Activated CD4-positive, alpha-beta T cell treated with anti-CD3 and anti-CD28 coated beads, Interleukin-2, amount 10 ng/mL, durations not matched to agents 7 days and 5 days (primary cell): ENCODE measurements around the gene GUCY1A2. TPM values are rescaled to one million over a fixed set of nuclear protein-coding genes. Genes with fewer than 3 reads are reported as not detected.

ENCODE experiments used
- CTCF ChIA-PET: fragments of 350-600 bp; sonication (Branson Sonifier 250); formaldehyde crosslinking; loops from one replicate; lab custom pipeline; 2021; ENCODE audit warnings: antibody characterized with exemption; lab: Charles Lee
- POLR2A ChIA-PET: fragments of 350-600 bp; sonication (Branson Sonifier 250); formaldehyde crosslinking; loops from one replicate; lab custom pipeline; 2021; ENCODE audit warnings: antibody characterized with exemption; lab: Charles Lee
- DNase-seq: peaks from one replicate; pipeline ENCODE4 v3.0.0-alpha.2; 2020
- H3K27ac Mint-ChIP-seq: one replicate; pipeline ENCODE4 v1.8.0; 2021; ENCODE audit warnings: mild to moderate bottlenecking, moderate library complexity, mixed read lengths
- H3K27me3 Mint-ChIP-seq: one replicate; pipeline ENCODE4 v1.8.0; 2021; ENCODE audit warnings: mixed read lengths
- H3K36me3 Mint-ChIP-seq: one replicate; pipeline ENCODE4 v1.8.0; 2021; ENCODE audit warnings: low read depth, mixed read lengths
- H3K4me1 Mint-ChIP-seq: one replicate; pipeline ENCODE4 v1.8.0; 2021; ENCODE audit warnings: mixed read lengths
- H3K4me3 Mint-ChIP-seq: one replicate; pipeline ENCODE4 v1.8.0; 2021; ENCODE audit warnings: mild to moderate bottlenecking, moderate library complexity, mixed read lengths
- H3K9me3 Mint-ChIP-seq: one replicate; pipeline ENCODE4 v1.8.0; 2021; ENCODE audit warnings: mixed read lengths
- total RNA-seq, 2 experiments: library from RNA; stranded (reverse); gene quantifications; one replicate each; pipeline ENCODE4 v1.2.3, GENCODE V29; 2021

The GUCY1A2 gene
- total RNA-seq, 2 experiments from 2014 or later: not detected

DNA sequence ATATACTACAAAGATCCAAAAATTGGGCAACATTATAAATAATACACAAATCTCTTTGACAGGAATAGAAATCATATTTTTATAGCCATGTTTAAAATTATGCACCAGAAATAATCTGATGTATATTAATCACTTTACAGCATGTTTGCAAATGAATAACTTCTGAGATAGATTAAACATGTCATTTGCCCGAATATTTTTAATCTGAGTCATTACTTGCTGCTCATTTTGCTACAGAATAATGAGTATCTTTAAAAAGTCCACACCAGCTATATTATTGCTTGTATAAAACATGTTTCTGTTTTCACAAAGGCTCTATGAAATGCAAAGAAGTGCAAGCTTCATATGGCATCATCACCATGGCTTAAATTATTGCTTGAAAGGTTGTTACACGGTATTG lies 336.8 kb downstream of the GUCY1A2 start:
- no peak for DNase-seq
- no peaks in the 10 kb centered on the region for H3K36me3 Mint-ChIP-seq
- H3K4me3 Mint-ChIP-seq: no peak overlapping the region
- CTCF ChIA-PET: interaction anchor here (1.5 kb wide), 1 partner anchor 12 kb away, joined by 4 read pairs; no protein-coding TSS in a partner anchor
- H3K27me3 Mint-ChIP-seq: no peaks in the 10 kb centered on the region
- H3K4me1 Mint-ChIP-seq: no peaks in the 10 kb centered on the region
- H3K9me3 Mint-ChIP-seq: no peaks in the 10 kb centered on the region
- H3K27ac Mint-ChIP-seq: no peak overlapping the region
- POLR2A ChIA-PET: no interaction called here

DNA sequence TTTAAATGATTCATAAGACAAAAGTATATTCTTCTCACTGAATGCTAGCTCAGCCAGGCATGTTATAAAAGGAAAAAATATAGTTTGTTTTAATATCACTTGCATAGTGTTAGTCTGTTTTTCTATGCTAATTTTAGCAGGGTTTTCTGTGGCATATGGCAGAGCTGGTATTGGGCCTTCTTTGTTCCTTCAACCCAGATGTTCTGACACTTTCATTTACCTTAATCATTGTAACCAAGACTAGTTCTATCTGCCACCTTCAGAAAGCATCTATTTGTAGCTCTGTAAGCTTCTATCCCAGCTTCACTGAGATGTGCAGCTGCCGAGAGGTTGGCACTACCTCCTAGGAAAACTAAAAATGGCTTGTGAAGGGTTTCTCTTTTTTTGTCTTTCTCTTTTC lies 338.7 kb downstream of the GUCY1A2 start:
- ChIA-PET CTCF (no interaction called here), POLR2A (no interaction called here)
- Mint-ChIP-seq H3K4me1 (no peaks in the 10 kb centered on the region), H3K4me3 (no peak overlapping the region), H3K27me3 (no peaks in the 10 kb centered on the region), H3K27ac (no peak overlapping the region), H3K36me3 (no peaks in the 10 kb centered on the region), H3K9me3 (no peaks in the 10 kb centered on the region)
- no peak for DNase-seq

DNA sequence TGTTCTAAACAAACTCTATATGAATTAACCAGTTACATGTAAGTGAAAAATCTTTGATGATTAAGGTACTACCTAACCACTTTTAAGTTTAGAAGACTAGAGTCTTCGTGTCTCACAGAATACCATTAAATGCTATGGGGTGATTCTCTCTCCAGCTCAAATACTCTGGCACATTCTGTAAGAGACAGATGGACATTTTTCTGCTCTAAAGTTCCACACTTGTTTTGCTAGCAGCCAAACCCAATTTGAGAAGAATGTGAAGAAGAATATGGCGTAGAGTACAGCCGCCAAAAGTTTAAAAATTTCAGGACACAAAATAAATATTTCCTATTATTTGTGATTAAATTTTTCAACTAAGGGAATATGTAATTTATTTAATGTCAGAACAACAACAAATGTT lies 339.1 kb downstream of the GUCY1A2 start:
- CTCF ChIA-PET: no interaction called here
- H3K9me3 Mint-ChIP-seq: no peaks in the 10 kb centered on the region
- no peaks in the 10 kb centered on the region for H3K4me1 Mint-ChIP-seq
- H3K27ac Mint-ChIP-seq: no peak overlapping the region
- H3K27me3 Mint-ChIP-seq: no peaks in the 10 kb centered on the region
- DNase-seq: no peak
- no peak overlapping the region for H3K4me3 Mint-ChIP-seq
- no peaks in the 10 kb centered on the region for H3K36me3 Mint-ChIP-seq
- POLR2A ChIA-PET: no interaction called here

DNA sequence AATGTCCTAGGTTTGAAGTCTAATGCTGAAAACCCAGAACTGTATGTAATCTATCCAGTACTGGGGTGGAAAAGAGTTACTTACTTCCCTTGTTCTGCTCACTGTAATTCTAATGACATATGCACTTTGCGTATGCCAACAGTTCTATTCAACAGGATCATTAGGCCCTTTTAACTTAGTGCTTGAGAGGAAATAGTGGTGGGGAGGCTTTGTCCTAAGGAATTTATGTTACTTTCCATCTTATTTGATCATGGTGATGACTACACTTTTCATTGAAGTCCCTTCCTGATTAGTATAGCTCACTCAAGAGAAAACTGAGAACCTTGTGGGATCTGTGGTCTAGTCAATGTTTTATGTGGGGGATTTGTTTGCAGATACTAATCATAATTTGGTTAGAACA lies 348.2 kb downstream of the GUCY1A2 start:
- Mint-ChIP-seq H3K4me3 (no peak overlapping the region), H3K27ac (no peak overlapping the region), H3K9me3 (peaks cover 5% of the 10 kb centered on the region), H3K4me1 (no peaks in the 10 kb centered on the region), H3K27me3 (no peaks in the 10 kb centered on the region), H3K36me3 (no peaks in the 10 kb centered on the region)
- ChIA-PET CTCF (interaction anchor here (1.2 kb wide), 1 partner anchor 11 kb away, joined by 4 read pairs; no protein-coding TSS in a partner anchor), POLR2A (no interaction called here)
- DNase-seq: no peak

DNA sequence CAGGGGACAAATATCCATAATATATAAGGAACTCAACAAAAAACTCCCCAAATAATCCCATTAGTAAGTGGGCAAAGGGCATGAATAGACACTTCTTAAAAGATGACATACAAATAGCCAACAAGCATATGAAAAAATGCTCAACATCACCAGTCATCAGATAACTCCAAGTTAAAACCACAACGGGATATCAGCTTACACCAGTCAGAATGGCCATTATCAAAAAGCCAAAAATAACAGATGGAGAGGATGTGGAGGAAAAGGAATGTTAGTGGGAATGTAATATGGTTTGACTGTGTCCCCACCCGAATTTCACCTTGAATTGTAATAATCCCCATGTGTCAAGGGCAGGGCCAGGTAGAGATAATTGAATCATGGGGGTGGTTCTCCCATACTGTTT lies 350.1 kb downstream of the GUCY1A2 start:
- ChIA-PET POLR2A (no interaction called here), CTCF (no interaction called here)
- H3K4me1 Mint-ChIP-seq: no peaks in the 10 kb centered on the region
- no peak overlapping the region for H3K27ac Mint-ChIP-seq
- H3K36me3 Mint-ChIP-seq: no peaks in the 10 kb centered on the region
- peaks cover 6% of the 10 kb centered on the region for H3K9me3 Mint-ChIP-seq
- DNase-seq: no peak
- H3K4me3 Mint-ChIP-seq: no peak overlapping the region
- H3K27me3 Mint-ChIP-seq: no peaks in the 10 kb centered on the region

DNA sequence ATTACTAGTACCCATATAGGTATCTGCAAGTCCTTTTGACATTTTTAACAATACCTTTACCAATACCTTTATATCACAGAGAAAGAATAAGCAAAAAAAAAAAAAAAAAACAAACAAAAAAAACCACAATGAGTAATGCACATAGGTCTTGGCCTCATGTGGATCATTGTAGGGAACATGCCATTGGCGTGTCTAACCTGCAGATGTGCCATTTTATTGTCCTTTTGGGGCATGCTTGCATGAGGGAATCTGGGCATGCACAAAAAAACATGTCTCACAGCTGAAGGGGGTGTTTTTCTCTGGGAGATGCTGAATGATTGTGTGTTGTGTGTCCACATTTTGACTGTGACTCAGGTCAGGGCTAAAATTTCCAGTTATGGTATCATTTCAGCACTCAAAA lies 361.6 kb downstream of the GUCY1A2 start:
- ChIA-PET POLR2A (no interaction called here), CTCF (interaction anchor here (0.6 kb wide), 1 partner anchor 413 kb away, joined by 3 read pairs; no protein-coding TSS in a partner anchor)
- Mint-ChIP-seq H3K36me3 (no peaks in the 10 kb centered on the region), H3K4me1 (no peaks in the 10 kb centered on the region), H3K4me3 (no peak overlapping the region), H3K27ac (no peak overlapping the region), H3K27me3 (no peaks in the 10 kb centered on the region), H3K9me3 (no peaks in the 10 kb centered on the region)
- no peak for DNase-seq

DNA sequence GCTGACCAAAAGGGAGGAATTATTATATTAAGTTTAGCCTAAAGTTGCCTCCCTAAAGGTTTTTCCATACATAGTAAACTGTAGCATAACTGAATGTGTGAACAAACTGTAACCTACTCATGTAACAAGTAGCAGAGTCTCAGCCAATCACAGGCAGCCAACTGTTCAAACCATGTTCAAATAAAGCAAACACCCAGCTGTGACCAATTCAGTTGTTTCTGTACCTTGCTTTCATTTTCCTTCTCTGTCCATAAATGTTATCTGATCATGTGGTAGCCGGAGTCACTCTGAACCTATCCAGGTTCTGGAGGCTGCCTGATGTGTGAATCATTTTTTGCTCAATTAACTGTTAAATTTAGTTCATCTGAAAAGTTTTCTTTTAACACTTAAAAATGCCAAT lies 373.5 kb downstream of the GUCY1A2 start:
- no peaks in the 10 kb centered on the region for H3K36me3 Mint-ChIP-seq
- peaks cover 7% of the 10 kb centered on the region for H3K9me3 Mint-ChIP-seq
- H3K27me3 Mint-ChIP-seq: no peaks in the 10 kb centered on the region
- no peak for DNase-seq
- H3K4me3 Mint-ChIP-seq: no peak overlapping the region
- H3K4me1 Mint-ChIP-seq: no peaks in the 10 kb centered on the region
- H3K27ac Mint-ChIP-seq: no peak overlapping the region
- CTCF ChIA-PET: no interaction called here
- POLR2A ChIA-PET: no interaction called here

DNA sequence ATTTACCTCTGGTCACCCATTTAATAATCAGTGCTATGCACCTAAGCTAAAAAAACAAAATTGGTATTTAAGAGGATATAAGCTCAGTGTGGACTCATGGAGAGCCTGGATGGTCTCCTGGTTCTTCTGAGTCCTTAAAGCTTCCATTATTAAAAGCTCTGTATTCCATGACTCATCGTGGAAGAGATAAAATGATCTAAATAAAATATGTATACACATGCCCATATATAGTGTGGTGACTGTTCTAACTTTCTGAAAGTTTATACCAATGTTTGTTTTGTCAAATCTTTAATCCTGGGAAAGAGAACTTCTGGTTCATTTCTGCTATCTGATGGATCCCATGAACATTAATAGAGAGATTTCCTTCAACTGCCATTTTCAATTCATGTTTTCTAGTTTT lies 375.9 kb downstream of the GUCY1A2 start:
- Mint-ChIP-seq H3K36me3 (no peaks in the 10 kb centered on the region), H3K27me3 (no peaks in the 10 kb centered on the region), H3K4me1 (no peaks in the 10 kb centered on the region), H3K4me3 (no peak overlapping the region), H3K9me3 (peaks cover 6% of the 10 kb centered on the region), H3K27ac (no peak overlapping the region)
- ChIA-PET POLR2A (no interaction called here), CTCF (no interaction called here)
- DNase-seq: no peak

DNA sequence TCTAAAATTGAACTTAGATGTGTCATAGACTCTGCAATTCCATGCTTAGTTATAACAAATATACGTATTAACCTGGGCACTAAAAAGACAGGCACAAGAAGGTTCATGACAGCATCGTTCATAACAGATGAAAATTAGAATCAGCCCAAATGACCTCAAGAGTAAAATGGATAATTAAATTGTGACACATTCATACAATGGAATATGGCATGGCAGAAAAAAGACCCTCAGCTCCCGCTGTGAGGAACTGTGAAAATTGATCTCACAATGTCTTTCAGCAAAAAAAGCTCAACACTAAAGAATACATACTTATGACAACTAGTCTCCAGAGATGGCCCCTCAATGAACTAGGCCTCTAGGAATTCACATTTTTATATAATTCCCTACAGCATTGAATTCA lies 386.0 kb downstream of the GUCY1A2 start:
- ChIA-PET CTCF (no interaction called here), POLR2A (no interaction called here)
- no peaks in the 10 kb centered on the region for H3K4me1 Mint-ChIP-seq
- no peak overlapping the region for H3K27ac Mint-ChIP-seq
- no peak overlapping the region for H3K4me3 Mint-ChIP-seq
- H3K9me3 Mint-ChIP-seq: peaks cover 17% of the 10 kb centered on the region
- DNase-seq: no peak
- no peaks in the 10 kb centered on the region for H3K27me3 Mint-ChIP-seq
- no peaks in the 10 kb centered on the region for H3K36me3 Mint-ChIP-seq

DNA sequence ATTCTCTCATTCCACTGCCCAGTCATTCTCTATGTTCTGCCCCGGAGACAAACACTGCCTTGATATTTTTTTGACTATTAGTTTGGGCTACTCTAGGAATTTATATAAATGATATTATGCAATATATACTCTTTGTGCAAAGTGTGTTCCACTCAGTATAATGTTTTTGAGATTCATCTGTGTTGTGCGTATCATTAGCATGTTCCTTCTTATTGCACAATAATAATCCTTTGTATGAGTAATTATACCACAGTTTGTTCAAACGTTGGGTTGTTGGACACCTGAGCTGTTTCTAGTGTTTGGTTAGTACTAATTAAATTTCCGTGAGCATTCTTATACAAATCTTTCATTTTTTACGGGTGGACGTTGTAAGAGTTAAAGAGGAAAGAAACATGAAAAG lies 390.6 kb downstream of the GUCY1A2 start:
- Mint-ChIP-seq H3K9me3 (peaks cover 17% of the 10 kb centered on the region), H3K4me1 (no peaks in the 10 kb centered on the region), H3K4me3 (no peak overlapping the region), H3K36me3 (no peaks in the 10 kb centered on the region), H3K27me3 (no peaks in the 10 kb centered on the region), H3K27ac (no peak overlapping the region)
- no peak for DNase-seq
- ChIA-PET POLR2A (no interaction called here), CTCF (no interaction called here)

DNA sequence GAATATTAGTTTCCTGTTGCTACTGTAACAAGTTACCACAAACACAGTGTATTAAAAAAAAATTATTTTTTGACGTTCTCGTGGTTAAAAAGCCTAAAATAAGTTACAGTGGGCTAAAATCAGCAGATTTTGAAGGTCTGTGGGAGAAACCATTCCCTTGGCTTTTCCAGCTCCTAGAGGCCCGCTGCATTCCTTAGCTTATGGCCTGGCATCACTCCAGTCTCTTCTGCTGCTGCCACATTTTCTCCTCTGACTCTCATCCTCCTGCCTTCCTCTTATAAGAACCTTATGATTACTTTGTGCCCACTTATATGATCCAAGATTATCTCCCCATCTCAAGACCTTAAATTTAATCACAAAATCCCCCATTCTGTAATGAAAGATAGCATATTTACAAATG lies 392.7 kb downstream of the GUCY1A2 start:
- Mint-ChIP-seq H3K27me3 (no peaks in the 10 kb centered on the region), H3K27ac (no peak overlapping the region), H3K4me1 (no peaks in the 10 kb centered on the region), H3K9me3 (peaks cover 14% of the 10 kb centered on the region), H3K4me3 (no peak overlapping the region), H3K36me3 (no peaks in the 10 kb centered on the region)
- no peak for DNase-seq
- ChIA-PET CTCF (no interaction called here), POLR2A (no interaction called here)

DNA sequence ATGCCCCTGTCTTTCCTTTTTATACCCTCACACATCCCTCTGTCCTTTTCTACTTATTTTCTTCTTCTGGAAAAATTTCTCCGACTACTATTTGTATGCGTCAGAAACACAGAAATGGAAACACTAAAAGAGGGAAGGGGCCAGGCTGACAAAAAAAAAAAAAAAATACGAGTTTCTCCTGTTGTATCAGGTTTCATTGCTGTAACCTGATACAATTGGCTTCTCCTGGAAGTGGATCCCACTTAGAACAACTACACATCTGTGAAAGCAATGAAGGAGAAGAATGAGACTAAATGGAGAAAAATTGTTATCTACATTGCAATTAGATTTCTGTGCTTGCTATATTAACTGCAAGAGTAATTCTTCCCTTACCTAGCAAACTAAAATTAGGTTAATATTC lies 393.9 kb downstream of the GUCY1A2 start:
- H3K36me3 Mint-ChIP-seq: no peaks in the 10 kb centered on the region
- no peak overlapping the region for H3K4me3 Mint-ChIP-seq
- H3K27ac Mint-ChIP-seq: no peak overlapping the region
- H3K4me1 Mint-ChIP-seq: no peaks in the 10 kb centered on the region
- no peak for DNase-seq
- no peaks in the 10 kb centered on the region for H3K27me3 Mint-ChIP-seq
- ChIA-PET CTCF (no interaction called here), POLR2A (no interaction called here)
- H3K9me3 Mint-ChIP-seq: peaks cover 8% of the 10 kb centered on the region
